AG10803 (cell line): ENCODE data around the gene TOP3A.

ENCODE experiments used
- DNase-seq: peaks from one replicate; pipeline ENCODE4 v3.0.0; 2010; ENCODE audit warnings: low read depth
- H3K4me3 ChIP-seq: 2 replicates; pipeline ENCODE4 v1.5.1; 2011; ENCODE audit warnings: mild to moderate bottlenecking, low read length, control low read depth
- CTCF ChIP-seq: conservative IDR thresholded peaks from 2 replicates; pipeline ENCODE4 v1.5.1; 2011; ENCODE audit warnings: mild to moderate bottlenecking, low read length, control low read depth, inconsistent platforms

Gene TOP3A

GRCh38 chr17:18248300-18248731, 66.5 kb downstream of the TOP3A start:
- peak; percentile 70 for TF ChIP-seq CTCF
- DNase-seq = peak; percentile 59
- H3K4me3 ChIP-seq = no peak overlapping the region

- TF ChIP-seq CTCF = no peak
Measured at GRCh38 chr17:18247613-18248001, 67.2 kb downstream of the TOP3A start.

GRCh38 chr17:18246880-18247612, 67.7 kb downstream of the TOP3A start:
- no peak for DNase-seq
- no peak for TF ChIP-seq CTCF

More at GRCh38 chr17:18247613-18248001, 67.2 kb downstream of the TOP3A start:
- H3K4me3 ChIP-seq = no peak overlapping the region
- DNase-seq = no peak

GRCh38 chr17:18246109-18246725, 68.6 kb downstream of the TOP3A start:
- H3K4me3 ChIP-seq = no peak overlapping the region
- TF ChIP-seq CTCF = no peak
- no peak for DNase-seq

More at GRCh38 chr17:18246880-18247612, 67.7 kb downstream of the TOP3A start:
- H3K4me3 ChIP-seq = no peak overlapping the region

- H3K4me3 ChIP-seq = no peak overlapping the region
- no peak for DNase-seq
- TF ChIP-seq CTCF = no peak
Measured at GRCh38 chr17:18245038-18245776, 69.6 kb downstream of the TOP3A start.

- no peak for TF ChIP-seq CTCF
- DNase-seq = no peak
- no peak overlapping the region for H3K4me3 ChIP-seq
Measured at GRCh38 chr17:18241229-18241871, 73.4 kb downstream of the TOP3A start.
